ACC112 (cell line): ENCODE measurements around the gene TNS1.

ENCODE experiments used
- H2AFZ ChIP-seq: fragments of 200-600 bp; sonication (generic); one replicate; pipeline ENCODE4 v1.6.0; 2017; ENCODE audit warnings: antibody characterized with exemption, low read length; ENCODE audit not compliant: unreplicated experiment
- H3K27ac ChIP-seq: fragments of 200-600 bp; sonication (generic); 2 replicates; pipeline ENCODE4 v1.5.1; 2014; ENCODE audit warnings: low read depth, mild to moderate bottlenecking, antibody characterized with exemption, low read length, moderate library complexity
- H3K27me3 ChIP-seq: fragments of 200-600 bp; sonication (generic); 2 replicates; pipeline ENCODE4 v1.6.1; 2014; ENCODE audit warnings: mild to moderate bottlenecking, antibody characterized with exemption, low read length, moderate library complexity, mixed read lengths; ENCODE audit not compliant: insufficient read depth
- H3K36me3 ChIP-seq: fragments of 200-600 bp; sonication (generic); 2 replicates; pipeline ENCODE4 v1.6.1; 2016; ENCODE audit warnings: mild to moderate bottlenecking, antibody characterized with exemption, low read length, moderate library complexity, mixed read lengths; ENCODE audit not compliant: insufficient read depth
- H3K4me1 ChIP-seq: fragments of 200-600 bp; sonication (generic); one replicate; pipeline ENCODE4 v1.6.1; 2016; ENCODE audit warnings: low read length, mixed read lengths; ENCODE audit not compliant: insufficient read depth, unreplicated experiment, control insufficient read depth
- H3K4me3 ChIP-seq: fragments of 200-600 bp; sonication (generic); 2 replicates; pipeline ENCODE4 v1.5.1; 2014; ENCODE audit warnings: mild to moderate bottlenecking, low read depth, low read length
- H3K79me2 ChIP-seq: fragments of 200-600 bp; sonication (generic); one replicate; pipeline ENCODE4 v1.6.0; 2016; ENCODE audit warnings: low read length; ENCODE audit not compliant: control insufficient read depth, unreplicated experiment, insufficient read depth

TNS1 gene

GRCh38 chr2:217977840-217978535 is 24.8 kb downstream of the TNS1 start:
- Histone ChIP-seq H3K27me3 (no peaks in the 10 kb centered on the region), H3K79me2 (peaks cover 30% of the 10 kb centered on the region)

GRCh38 chr2:217976301-217976700 is 26.5 kb downstream of the TNS1 start:
- Histone ChIP-seq H3K27me3 (no peaks in the 10 kb centered on the region), H2AFZ (no peak overlapping the region), H3K4me1 (peaks cover 22% of the 10 kb centered on the region), H3K79me2 (peaks cover 24% of the 10 kb centered on the region), H3K27ac (no peak overlapping the region), H3K36me3 (peaks cover 20% of the 10 kb centered on the region; the same call in 1 of the 2 replicates), H3K4me3 (no peak overlapping the region)

More at GRCh38 chr2:217977840-217978535, 24.8 kb downstream of the TNS1 start:
- Histone ChIP-seq H3K4me1 (peaks cover 22% of the 10 kb centered on the region), H3K36me3 (peaks cover 18% of the 10 kb centered on the region; the same call in 1 of the 2 replicates), H2AFZ (no peak overlapping the region), H3K27ac (no peak overlapping the region), H3K4me3 (no peak overlapping the region)

GRCh38 chr2:217975626-217976025 is 27.2 kb downstream of the TNS1 start:
- H3K79me2 ChIP-seq: peaks cover 22% of the 10 kb centered on the region
- no peak overlapping the region for H2AFZ ChIP-seq
- H3K27me3 ChIP-seq: no peaks in the 10 kb centered on the region
- no peak overlapping the region for H3K27ac ChIP-seq
- H3K4me1 ChIP-seq: peaks cover 15% of the 10 kb centered on the region
- no peak overlapping the region for H3K4me3 ChIP-seq
- H3K36me3 ChIP-seq: peaks cover 25% of the 10 kb centered on the region

GRCh38 chr2:217974389-217975005 is 28.3 kb downstream of the TNS1 start:
- Histone ChIP-seq H3K27me3 (no peaks in the 10 kb centered on the region), H3K4me1 (peaks cover 4% of the 10 kb centered on the region), H3K4me3 (no peak overlapping the region), H3K79me2 (peaks cover 27% of the 10 kb centered on the region), H3K27ac (no peak overlapping the region), H2AFZ (no peak overlapping the region), H3K36me3 (peaks cover 36% of the 10 kb centered on the region)

GRCh38 chr2:217973008-217973787 is 29.6 kb downstream of the TNS1 start:
- Histone ChIP-seq H3K4me1 (peaks cover 5% of the 10 kb centered on the region), H3K27me3 (no peaks in the 10 kb centered on the region), H3K79me2 (peaks cover 20% of the 10 kb centered on the region), H2AFZ (no peak overlapping the region), H3K27ac (no peak overlapping the region), H3K4me3 (no peak overlapping the region), H3K36me3 (peaks cover 36% of the 10 kb centered on the region)

- H3K79me2 ChIP-seq: peaks cover 26% of the 10 kb centered on the region
- peaks cover 10% of the 10 kb centered on the region for H3K4me1 ChIP-seq
- no peak overlapping the region for H3K27ac ChIP-seq
- peaks cover 33% of the 10 kb centered on the region for H3K36me3 ChIP-seq
- H3K27me3 ChIP-seq: no peaks in the 10 kb centered on the region
- H2AFZ ChIP-seq: no peak overlapping the region
- no peak overlapping the region for H3K4me3 ChIP-seq
Observed at GRCh38 chr2:217972490-217972889, 30.3 kb downstream of the TNS1 start.

- peaks cover 29% of the 10 kb centered on the region for H3K79me2 ChIP-seq
Observed at GRCh38 chr2:217972037-217972436, 30.8 kb downstream of the TNS1 start.

GRCh38 chr2:217971166-217971565 is 31.6 kb downstream of the TNS1 start:
- Histone ChIP-seq H2AFZ (no peak overlapping the region), H3K79me2 (peaks cover 34% of the 10 kb centered on the region), H3K36me3 (peaks cover 26% of the 10 kb centered on the region)

More at GRCh38 chr2:217972037-217972436, 30.8 kb downstream of the TNS1 start:
- Histone ChIP-seq H3K27ac (no peak overlapping the region), H3K4me3 (no peak overlapping the region), H3K27me3 (no peaks in the 10 kb centered on the region), H2AFZ (no peak overlapping the region), H3K36me3 (peaks cover 29% of the 10 kb centered on the region), H3K4me1 (peaks cover 10% of the 10 kb centered on the region)

GRCh38 chr2:217970206-217970605 is 32.6 kb downstream of the TNS1 start:
- Histone ChIP-seq H3K27me3 (no peaks in the 10 kb centered on the region), H2AFZ (no peak overlapping the region), H3K36me3 (peaks cover 26% of the 10 kb centered on the region), H3K4me3 (no peak overlapping the region), H3K79me2 (peaks cover 40% of the 10 kb centered on the region), H3K27ac (no peak overlapping the region), H3K4me1 (peaks cover 27% of the 10 kb centered on the region)

More at GRCh38 chr2:217971166-217971565, 31.6 kb downstream of the TNS1 start:
- Histone ChIP-seq H3K27me3 (no peaks in the 10 kb centered on the region), H3K4me3 (no peak overlapping the region), H3K27ac (no peak overlapping the region), H3K4me1 (peaks cover 17% of the 10 kb centered on the region)

GRCh38 chr2:217969588-217969987 is 33.2 kb downstream of the TNS1 start:
- H3K79me2 ChIP-seq: peaks cover 44% of the 10 kb centered on the region

More at GRCh38 chr2:217969588-217969987, 33.2 kb downstream of the TNS1 start:
- no peaks in the 10 kb centered on the region for H3K27me3 ChIP-seq
- H3K27ac ChIP-seq: no peak overlapping the region
- H3K36me3 ChIP-seq: peaks cover 26% of the 10 kb centered on the region
- no peak overlapping the region for H2AFZ ChIP-seq
- no peak overlapping the region for H3K4me3 ChIP-seq
- peaks cover 33% of the 10 kb centered on the region for H3K4me1 ChIP-seq
